Measurements from ENCODE around the gene NPTN. TPM values are rescaled to one million over a fixed set of nuclear protein-coding genes. Genes with fewer than 3 reads are reported as not detected.
"Not testable (repeated sequence)": the region's sequence is repeated elsewhere in the genome, so short reads cannot be mapped to it uniquely, and the experiment has no call there.

The NPTN gene
- polyA plus RNA-seq, 1 donor from 2014 or later, result 27.1 TPM

DNA sequence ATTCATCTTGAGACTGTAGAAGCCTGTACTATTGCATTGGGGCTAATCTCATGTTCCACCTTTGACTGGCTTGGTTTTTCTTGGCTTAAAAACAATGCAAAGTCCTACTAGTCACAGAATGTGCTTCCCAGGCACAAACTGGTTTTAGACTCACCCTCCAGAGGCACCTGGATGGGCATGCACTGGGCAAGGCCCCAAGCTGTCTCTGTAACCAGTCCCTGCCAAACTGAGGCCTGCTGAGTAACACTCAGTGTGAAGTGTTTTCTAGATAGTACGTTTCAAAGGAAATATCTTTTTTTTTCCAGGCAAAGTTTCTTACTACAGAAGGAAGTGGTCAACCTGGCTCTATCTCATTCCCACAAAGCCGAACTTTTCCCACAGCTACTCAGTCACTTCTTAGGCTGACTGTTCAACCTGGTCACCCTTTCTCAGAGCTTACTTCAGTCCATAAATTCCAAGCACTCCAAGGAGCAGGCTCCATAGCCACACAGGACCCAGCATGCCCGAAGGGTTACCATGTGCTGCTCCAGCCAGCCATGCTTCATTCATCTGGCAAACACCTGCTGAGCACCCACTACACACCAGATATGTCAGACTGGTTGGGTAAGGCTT, 57.4 kb downstream of the NPTN start:
- H3K4me3 Mint-ChIP-seq, result no peak overlapping the region
- H3K36me3 Mint-ChIP-seq, result peaks cover 8% of the 10 kb centered on the region
- H3K27ac Mint-ChIP-seq, result no peak overlapping the region
- no peaks in the 10 kb centered on the region for H3K9me3 Mint-ChIP-seq
- no peaks in the 10 kb centered on the region for H3K4me1 Mint-ChIP-seq
- no peaks in the 10 kb centered on the region for H3K27me3 Mint-ChIP-seq

DNA sequence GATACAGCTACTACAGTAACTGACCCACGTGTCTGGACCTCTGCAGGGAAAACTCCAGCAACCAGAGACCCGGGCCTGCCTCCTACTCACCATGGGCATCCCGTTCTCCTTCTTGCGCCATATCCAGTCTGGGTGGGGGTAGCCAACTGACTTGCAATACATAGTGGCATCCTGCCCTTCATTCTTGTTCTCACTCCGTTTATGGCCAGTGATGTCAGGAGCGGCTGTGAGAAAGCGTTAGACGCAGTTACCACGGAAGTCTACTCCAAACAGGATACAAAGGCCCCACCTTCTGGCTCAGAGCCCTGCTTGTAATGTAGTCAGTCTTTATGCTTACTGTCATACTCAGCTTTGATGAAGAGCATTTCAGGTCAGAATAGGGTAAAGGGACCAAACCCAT, 59.6 kb downstream of the NPTN start:
- Mint-ChIP-seq H3K9me3 (no peaks in the 10 kb centered on the region), H3K27me3 (no peaks in the 10 kb centered on the region), H3K4me3 (no peak overlapping the region), H3K4me1 (no peaks in the 10 kb centered on the region), H3K36me3 (peaks cover 6% of the 10 kb centered on the region), H3K27ac (no peak overlapping the region)

DNA sequence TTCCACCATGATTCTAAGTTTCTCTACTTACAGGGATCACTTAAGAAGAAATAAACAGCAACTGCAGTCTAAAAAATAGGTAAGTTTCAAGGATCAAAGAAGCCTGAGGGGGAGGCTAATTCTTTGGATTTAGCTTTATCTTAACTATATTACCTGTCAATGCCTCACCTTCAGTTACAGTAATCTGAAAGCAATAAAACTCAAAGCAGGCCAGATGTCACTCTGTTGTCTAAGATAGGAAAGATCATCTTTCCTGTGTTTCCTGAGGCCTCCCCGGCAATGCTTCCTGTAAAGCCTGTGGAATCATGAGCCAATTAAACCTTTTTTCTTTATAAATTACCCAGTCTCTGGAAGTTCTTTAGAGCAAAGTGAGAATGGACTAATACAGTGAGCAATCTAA, 60.2 kb downstream of the NPTN start:
- Mint-ChIP-seq H3K4me3 (no peak overlapping the region), H3K36me3 (peaks cover 6% of the 10 kb centered on the region), H3K9me3 (no peaks in the 10 kb centered on the region), H3K4me1 (no peaks in the 10 kb centered on the region), H3K27me3 (no peaks in the 10 kb centered on the region), H3K27ac (peak overlapping the region in 1 of 3 donors; percentile 46)

DNA sequence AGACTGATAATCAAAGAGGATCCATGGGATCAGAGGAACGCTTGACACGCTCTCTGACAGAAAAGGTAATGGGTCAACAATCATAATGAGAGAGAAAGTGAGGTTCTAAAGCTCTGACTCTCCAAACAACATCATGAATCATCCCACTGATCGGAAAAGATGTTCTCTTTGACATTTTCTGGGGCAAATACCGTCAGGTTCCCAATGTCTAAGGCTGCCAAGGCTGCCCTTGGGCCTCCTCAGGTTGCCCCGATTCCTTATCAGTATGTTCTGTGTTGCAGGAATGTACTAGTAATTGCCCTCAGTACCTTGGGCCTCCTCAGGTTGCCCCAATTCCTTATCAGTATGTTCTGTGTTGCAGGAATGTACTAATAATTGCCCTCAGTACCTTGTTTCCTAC, 60.9 kb downstream of the NPTN start:
- Mint-ChIP-seq H3K4me1 (no peaks in the 10 kb centered on the region), H3K27me3 (no peaks in the 10 kb centered on the region), H3K27ac (no peak overlapping the region), H3K4me3 (no peak overlapping the region), H3K9me3 (no peaks in the 10 kb centered on the region), H3K36me3 (peaks cover 6% of the 10 kb centered on the region)

DNA sequence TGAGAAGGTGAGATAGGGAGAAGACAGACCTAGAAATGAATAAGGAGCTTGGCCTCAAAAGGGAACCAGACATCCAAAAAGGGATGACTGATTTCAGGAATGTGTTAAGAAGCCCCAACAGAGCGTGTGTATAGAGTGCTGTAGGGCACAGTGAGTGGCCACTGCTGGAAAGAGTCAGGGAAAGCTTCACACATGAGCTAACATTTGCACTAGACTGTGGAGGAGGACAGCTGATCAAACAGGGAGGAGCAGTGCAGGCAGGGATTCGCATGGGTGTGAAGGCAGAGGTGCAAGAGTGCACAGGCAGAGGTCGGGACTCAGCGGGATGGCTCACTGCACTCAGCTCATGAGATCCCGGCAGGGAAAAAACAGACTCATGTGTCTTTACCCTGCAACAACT, 61.8 kb downstream of the NPTN start:
- no peak overlapping the region for H3K27ac Mint-ChIP-seq
- no peaks in the 10 kb centered on the region for H3K27me3 Mint-ChIP-seq
- no peaks in the 10 kb centered on the region for H3K9me3 Mint-ChIP-seq
- H3K36me3 Mint-ChIP-seq, result peaks cover 3% of the 10 kb centered on the region
- H3K4me1 Mint-ChIP-seq, result no peaks in the 10 kb centered on the region
- H3K4me3 Mint-ChIP-seq, result no peak overlapping the region

DNA sequence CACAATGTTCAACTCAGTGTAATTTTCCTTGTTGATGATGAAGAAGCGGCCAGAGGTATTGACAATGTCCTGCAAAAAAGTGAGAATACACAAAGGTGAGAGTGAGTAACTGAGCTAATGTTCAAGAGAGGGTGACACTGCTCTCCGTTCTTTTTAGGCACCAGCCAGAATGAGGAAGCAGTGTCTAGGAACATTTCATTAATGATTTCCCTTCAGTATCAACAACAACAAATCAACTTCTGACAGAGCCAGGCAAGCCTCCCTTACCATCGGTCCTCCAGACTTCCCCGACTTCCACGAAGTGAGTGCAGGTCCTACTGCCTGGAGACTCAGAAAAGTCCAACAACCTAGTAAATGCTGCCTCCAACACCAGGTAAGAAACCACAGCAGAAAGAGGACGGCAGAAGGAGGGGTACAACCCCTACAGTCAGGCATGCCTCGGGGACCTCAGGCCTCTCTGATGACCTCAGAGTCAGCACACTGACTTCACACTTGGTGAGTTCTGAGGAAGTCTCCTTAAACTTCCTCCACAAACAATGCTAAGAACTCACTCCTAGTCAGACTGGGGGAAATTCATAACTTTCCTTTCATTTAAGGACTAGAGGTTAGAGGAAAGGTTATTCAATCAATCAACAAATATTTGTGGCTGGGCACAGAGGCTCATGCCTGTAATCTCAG, 62.7 kb downstream of the NPTN start:
- Mint-ChIP-seq H3K36me3 (peaks cover 3% of the 10 kb centered on the region), H3K4me1 (no peaks in the 10 kb centered on the region), H3K4me3 (no peak overlapping the region), H3K27me3 (no peaks in the 10 kb centered on the region), H3K9me3 (no peaks in the 10 kb centered on the region), H3K27ac (no peak overlapping the region)

DNA sequence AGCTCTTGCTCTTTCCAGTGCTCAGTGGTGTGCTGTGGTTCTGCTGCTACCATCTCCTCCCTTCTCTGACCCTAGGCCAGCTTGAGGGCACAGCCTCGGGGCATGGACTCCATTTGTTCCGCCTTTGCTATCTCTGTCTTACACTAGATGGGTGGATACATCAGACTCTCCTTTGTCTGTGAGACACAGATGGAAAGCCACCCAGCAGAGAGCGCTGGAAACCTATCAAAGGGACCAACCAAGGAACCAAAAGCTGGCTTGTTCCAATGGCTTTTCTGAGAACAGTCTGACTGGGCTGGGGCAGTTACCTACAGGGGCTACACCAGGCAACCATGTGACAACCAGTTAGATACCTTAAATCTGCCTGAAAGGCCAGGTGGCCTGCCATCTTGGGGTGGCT, 63.8 kb downstream of the NPTN start:
- H3K27me3 Mint-ChIP-seq, result no peaks in the 10 kb centered on the region
- no peak overlapping the region for H3K27ac Mint-ChIP-seq
- H3K9me3 Mint-ChIP-seq, result no peaks in the 10 kb centered on the region
- H3K4me1 Mint-ChIP-seq, result no peaks in the 10 kb centered on the region
- peaks cover 3% of the 10 kb centered on the region for H3K36me3 Mint-ChIP-seq
- no peak overlapping the region for H3K4me3 Mint-ChIP-seq

DNA sequence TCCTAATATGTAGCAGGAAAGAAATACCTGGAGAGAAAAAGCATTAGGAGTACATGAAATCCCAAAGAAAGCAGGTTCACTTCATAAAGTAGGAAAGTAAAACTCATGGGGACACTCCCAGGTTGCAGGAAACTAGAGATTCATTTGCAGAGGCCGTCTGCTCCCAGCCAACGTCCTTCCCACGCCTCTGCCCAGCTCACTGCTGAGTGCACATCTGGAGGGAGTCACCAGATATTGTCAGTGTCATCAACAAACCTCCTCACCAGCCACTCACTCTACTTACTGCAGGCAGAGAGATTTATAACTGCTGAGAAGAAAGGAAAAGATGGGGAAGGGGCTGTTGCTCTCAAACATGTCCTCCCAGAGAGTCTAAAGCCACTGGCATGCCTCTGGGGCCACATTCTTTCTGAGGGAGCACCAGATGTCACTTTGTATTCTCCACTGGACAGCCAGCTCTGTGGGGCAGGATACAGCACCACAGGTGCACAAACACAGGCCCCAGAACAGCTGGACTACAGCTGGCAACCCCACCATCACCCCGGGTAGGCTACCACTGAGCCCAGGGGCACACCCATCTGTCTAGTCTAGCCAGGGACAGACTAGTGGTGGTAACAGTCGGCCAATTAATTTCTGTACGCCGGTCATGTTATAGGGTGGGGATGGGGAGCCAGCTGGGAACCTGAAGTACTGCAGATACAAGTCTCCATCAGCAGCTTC, 64.5 kb downstream of the NPTN start:
- no peak overlapping the region for H3K4me3 Mint-ChIP-seq
- peaks cover 3% of the 10 kb centered on the region for H3K36me3 Mint-ChIP-seq
- no peak overlapping the region for H3K27ac Mint-ChIP-seq
- H3K27me3 Mint-ChIP-seq, result no peaks in the 10 kb centered on the region
- H3K9me3 Mint-ChIP-seq, result no peaks in the 10 kb centered on the region
- peaks cover 0 to 1% (median 0%) of the 10 kb centered on the region in 3 donors for H3K4me1 Mint-ChIP-seq

DNA sequence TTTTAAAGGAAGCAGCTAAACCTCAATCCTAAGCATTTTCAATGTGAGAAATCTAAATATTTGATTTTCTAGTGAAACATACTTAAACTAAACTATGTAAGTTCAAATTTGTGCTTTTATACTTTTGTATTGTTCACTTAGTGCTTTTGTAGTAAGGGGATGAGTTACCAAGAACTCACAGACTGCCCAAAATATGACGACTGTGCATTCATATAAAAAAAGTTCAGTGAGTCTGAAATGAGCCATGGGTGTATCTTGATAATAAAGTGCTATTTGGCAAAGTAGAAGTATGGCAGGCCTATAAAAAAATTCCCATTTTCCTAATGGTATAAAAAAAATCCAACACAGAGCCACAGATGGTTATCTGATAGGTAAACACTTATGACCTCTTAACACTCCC, 66.2 kb downstream of the NPTN start:
- Mint-ChIP-seq H3K9me3 (no peaks in the 10 kb centered on the region), H3K4me1 (peaks cover 0 to 1% (median 0%) of the 10 kb centered on the region in 3 donors), H3K27me3 (no peaks in the 10 kb centered on the region), H3K4me3 (no peak overlapping the region), H3K36me3 (no peaks in the 10 kb centered on the region), H3K27ac (no peak overlapping the region)

DNA sequence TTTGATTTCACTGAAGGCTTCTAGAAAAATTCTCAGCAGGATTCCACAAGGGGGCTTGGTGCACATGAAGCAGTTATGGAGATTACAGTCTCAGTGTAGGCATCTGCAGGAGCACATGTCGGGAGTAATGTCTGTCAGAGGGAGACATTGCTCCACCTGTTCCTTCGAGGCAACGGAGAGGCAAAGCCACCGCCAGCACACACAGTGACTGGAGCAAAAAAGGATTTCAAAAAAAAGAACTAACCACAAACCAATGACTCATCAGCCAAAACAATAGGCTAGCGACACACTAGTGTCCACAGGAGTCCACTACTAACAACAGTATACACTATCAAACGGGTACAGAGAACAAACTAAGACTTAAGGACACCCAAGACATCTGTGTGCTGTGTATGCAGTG, 68.9 kb downstream of the NPTN start:
- Mint-ChIP-seq H3K27ac (peak overlapping the region in 1 of 3 donors; percentile 54), H3K36me3 (no peaks in the 10 kb centered on the region), H3K4me1 (peaks cover 0 to 1% (median 0%) of the 10 kb centered on the region in 3 donors), H3K9me3 (no peaks in the 10 kb centered on the region), H3K4me3 (no peak overlapping the region), H3K27me3 (no peaks in the 10 kb centered on the region)

DNA sequence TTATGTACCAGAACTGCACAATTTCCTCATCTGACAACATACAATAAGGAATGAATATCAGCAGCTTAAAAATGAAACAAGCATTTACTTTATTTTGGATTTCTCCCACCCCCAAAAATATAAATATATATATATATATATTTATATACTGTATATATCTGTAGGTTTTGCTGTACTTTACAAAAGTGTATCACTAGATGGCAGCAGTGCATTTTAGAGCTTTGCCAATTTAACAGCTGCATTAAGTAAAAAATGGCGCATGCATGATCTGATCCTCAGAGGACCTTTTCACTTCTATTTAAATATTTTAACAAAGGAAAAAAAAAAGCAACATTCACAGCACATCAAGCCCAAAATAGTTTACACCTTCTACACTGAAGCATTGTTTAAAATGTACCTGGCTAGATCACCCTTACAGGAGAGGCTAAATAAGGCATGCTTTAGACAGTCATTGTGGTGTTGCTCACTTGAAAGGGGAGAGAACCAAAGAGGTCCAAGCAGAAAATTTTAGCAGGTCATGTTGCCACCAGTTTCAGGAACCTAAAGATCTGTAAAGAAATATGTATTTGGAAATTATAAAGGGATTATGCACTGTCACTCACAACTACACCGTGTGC, 72.6 kb downstream of the NPTN start:
- Mint-ChIP-seq H3K27me3 (no peaks in the 10 kb centered on the region), H3K4me3 (no peak overlapping the region), H3K9me3 (no peaks in the 10 kb centered on the region), H3K27ac (no peak overlapping the region), H3K4me1 (peaks cover 0 to 3% (median 0%) of the 10 kb centered on the region in 3 donors), H3K36me3 (peaks cover 8% of the 10 kb centered on the region)

DNA sequence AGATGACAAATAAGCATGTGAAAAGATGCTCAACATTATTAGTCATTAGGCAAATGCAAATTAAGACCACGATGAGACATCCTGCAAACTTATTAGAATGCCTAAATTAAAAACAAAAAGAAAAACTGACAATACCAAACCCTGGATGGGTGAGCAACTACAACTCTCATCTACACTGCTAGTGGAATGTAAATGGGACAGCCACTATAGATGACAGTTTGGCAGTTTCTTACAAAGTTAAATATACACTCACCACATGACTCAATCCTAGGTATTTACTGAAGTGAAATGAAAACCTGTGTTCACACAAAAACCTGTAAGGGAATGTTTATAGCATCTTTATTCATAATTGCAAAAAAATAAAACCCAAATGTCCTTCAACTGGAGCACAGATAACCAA, 74.7 kb downstream of the NPTN start:
- peaks cover 8% of the 10 kb centered on the region for H3K36me3 Mint-ChIP-seq
- H3K27ac Mint-ChIP-seq, result peak overlapping the region in 1 of 3 donors; percentile 65
- no peaks in the 10 kb centered on the region for H3K9me3 Mint-ChIP-seq
- H3K4me3 Mint-ChIP-seq, result no peak overlapping the region
- H3K27me3 Mint-ChIP-seq, result no peaks in the 10 kb centered on the region
- H3K4me1 Mint-ChIP-seq, result peaks cover 0 to 2% (median 0%) of the 10 kb centered on the region in 3 donors

DNA sequence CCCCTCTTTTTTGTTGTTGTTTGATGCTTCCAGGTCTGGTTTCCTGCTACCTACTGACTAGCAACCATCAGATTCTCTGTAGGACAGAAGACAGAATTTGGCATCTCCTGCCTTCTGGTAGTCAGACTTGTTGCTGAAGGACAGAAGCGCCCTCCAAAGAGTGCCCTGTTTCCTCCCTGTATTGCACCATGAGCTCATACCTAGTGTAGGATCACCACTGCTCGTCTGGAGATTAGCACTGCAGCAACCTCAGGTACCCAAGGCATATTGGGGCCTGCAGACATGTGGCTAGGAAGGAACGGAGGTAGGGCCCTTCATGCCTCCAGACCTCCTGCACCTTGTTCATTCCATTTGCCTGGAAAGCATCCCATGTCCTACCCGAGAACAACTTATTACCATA, 78.1 kb downstream of the NPTN start:
- Mint-ChIP-seq H3K4me3 (no peak overlapping the region), H3K4me1 (peaks cover 0 to 2% (median 0%) of the 10 kb centered on the region in 3 donors), H3K27ac (no peak overlapping the region), H3K9me3 (no peaks in the 10 kb centered on the region), H3K27me3 (no peaks in the 10 kb centered on the region), H3K36me3 (peaks cover 8% of the 10 kb centered on the region)

DNA sequence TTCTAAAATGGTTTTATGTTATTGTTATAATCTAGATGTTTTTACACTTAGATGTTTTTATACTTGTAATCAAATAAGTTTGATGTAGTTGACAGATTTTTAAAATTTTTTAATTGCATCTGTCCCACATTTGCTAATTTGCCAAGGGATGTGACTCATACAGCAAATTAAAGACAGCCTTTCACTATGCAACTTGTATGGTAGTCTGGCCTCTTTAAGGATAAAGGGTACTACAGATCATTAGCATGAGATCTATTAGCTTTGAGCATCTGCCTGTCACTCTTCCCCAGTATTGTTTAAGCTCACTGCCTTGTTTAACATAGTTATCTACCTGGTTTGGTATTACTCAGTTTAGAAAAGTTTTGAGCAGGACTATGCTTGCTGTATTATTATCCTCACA, 83.0 kb downstream of the NPTN start:
- Mint-ChIP-seq H3K27ac (no peak overlapping the region), H3K4me3 (no peak overlapping the region), H3K36me3 (peaks cover 8% of the 10 kb centered on the region), H3K27me3 (no peaks in the 10 kb centered on the region), H3K4me1 (no peaks in the 10 kb centered on the region), H3K9me3 (no peaks in the 10 kb centered on the region)

DNA sequence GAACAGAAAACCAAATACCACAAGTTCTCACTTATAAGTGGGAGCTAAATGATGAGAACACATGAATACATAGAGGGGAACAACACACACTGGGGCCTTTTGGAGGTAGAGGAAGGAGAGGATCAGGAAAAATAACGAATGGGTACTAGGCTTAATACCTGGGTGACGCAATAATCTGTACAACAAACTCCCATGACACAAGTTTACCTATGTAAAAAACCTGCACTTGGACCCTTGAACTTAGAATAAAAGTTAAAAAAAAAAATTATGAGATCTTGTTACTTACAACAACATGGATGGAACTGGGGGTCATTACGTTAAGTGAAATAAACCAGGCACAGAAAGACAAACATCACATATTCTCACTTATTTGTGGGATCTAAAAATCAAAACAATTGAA, 84.3 kb downstream of the NPTN start:
- H3K27me3 Mint-ChIP-seq, H3K36me3 Mint-ChIP-seq, H3K27ac Mint-ChIP-seq, H3K4me3 Mint-ChIP-seq, H3K4me1 Mint-ChIP-seq, H3K9me3 Mint-ChIP-seq: not testable (repeated sequence)
